ENCODE measurements around the gene NR1H4.
"Not testable (repeated sequence)": the region's sequence is repeated elsewhere in the genome, so short reads cannot be mapped to it uniquely, and the experiment has no call there.

The NR1H4 gene

GRCh38 chr12:100473716-100474150 is at the start of gene NR1H4:
Gene NR1H4, plus strand, starts transcription at chr12:100473866. Its CDS starts 19,458 bp downstream, at chr12:100493324.
- no peak for DNase-seq (ENCODE audit: low read depth in 2 of 3, low spot score in 1 of 3)

- DNase-seq (ENCODE audit: low read depth in 2 of 3, low spot score in 1 of 3) = no peak
Observed at GRCh38 chr12:100426145-100426544, 47.5 kb upstream of the NR1H4 start.

DNA sequence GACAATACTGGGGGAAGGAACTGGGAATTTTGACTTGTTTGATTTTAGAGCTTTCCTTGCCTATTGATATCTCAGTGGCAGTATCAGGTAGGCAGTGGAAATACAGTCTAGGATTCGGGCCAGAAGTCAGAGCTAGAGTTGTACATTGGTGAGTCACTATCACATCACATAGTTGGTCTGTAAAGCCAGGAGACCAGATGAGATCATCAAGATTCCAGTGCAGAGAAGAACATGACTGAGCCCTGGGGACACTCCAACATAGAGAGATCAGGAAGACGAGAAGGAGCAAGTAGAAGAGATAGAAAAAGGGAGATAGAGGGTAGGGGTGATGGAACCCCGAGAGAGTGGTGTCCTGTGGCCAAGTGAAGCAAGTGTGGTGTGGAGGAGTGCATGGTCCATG is 46.6 kb upstream of the NR1H4 start:
- DNase-seq (ENCODE audit: low read depth in 2 of 3, low spot score in 1 of 3) = no peak

GRCh38 chr12:100430251-100430650 is 43.4 kb upstream of the NR1H4 start:
- DNase-seq (ENCODE audit: low read depth in 2 of 3, low spot score in 1 of 3) = not testable (repeated sequence)

- no peak for DNase-seq (ENCODE audit: low read depth in 2 of 3, low spot score in 1 of 3)
Observed at GRCh38 chr12:100433701-100434100, 40.0 kb upstream of the NR1H4 start.

GRCh38 chr12:100434177-100434576 is 39.5 kb upstream of the NR1H4 start:
- DNase-seq (ENCODE audit: low read depth in 2 of 3, low spot score in 1 of 3) = no peak

GRCh38 chr12:100435957-100436356 is 37.7 kb upstream of the NR1H4 start:
- DNase-seq (ENCODE audit: low read depth in 2 of 3, low spot score in 1 of 3) = no peak

GRCh38 chr12:100437038-100437841 is 36.4 kb upstream of the NR1H4 start:
- DNase-seq (ENCODE audit: low read depth in 2 of 3, low spot score in 1 of 3) = no peak

- no peak for DNase-seq (ENCODE audit: low read depth in 2 of 3, low spot score in 1 of 3)
Observed at GRCh38 chr12:100439797-100440196, 33.9 kb upstream of the NR1H4 start.

DNA sequence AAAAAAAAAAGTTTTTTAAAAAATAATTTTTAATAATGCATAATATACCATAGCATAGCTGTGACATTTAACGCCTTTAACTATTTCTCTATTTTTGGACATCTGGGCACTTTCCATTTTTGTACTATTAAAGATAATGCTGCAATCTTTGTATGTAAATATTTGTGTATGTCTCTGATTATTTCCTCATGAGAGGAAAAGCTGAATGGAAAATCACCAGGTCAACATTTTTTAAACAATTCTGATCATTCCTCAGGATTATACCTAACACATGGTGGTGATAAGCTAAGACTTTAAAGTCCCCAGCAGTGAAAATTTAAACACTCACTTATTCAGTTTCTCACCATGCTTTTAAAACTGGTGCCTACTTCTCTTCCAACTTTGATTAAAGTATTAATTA is 31.3 kb upstream of the NR1H4 start:
- DNase-seq (ENCODE audit: low read depth in 2 of 3, low spot score in 1 of 3) = no peak

DNA sequence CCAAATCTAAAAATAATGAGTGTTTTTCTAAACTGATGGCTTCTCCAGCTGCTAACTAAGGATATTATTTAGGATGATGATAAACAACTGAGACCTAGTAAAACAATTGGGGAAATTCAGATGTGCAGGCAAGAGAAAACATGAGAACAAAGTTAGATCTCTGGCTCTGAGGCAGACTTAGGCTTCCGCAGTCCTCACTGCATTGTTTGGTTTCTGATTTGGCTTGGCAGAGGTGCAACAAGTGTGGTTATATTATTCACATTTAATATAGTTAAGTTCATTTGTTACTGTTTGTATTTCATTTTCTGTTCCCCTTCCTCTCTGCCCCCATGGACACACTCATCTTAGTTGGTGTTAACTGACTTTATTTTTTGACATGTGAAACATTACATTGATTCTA is 30.2 kb upstream of the NR1H4 start:
- DNase-seq (ENCODE audit: low read depth in 2 of 3, low spot score in 1 of 3) = no peak

DNA sequence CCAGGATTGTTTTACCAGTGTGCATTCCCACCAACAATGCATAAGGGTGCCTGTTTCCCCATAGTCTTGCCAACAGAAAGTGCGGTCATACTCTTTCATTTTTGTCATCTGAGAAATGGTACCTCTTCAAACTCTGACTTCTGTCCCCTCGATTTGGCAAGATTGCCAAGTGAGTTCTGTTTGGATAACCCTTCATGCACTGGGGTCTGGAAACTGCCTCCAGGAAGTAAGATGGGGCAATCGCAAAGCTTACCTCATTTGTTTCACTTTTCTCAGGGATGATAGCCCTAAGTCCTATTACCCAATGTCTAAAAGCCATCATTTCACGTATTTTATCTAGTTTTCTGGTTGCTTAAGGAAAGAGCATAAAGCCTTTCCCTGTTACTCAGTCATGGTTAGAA is 28.6 kb upstream of the NR1H4 start:
- DNase-seq (ENCODE audit: low read depth in 2 of 3, low spot score in 1 of 3) = no peak

- DNase-seq (ENCODE audit: low read depth in 2 of 3, low spot score in 1 of 3) = no peak
Observed at GRCh38 chr12:100447381-100447780, 26.3 kb upstream of the NR1H4 start.

GRCh38 chr12:100448656-100449055 is 25.0 kb upstream of the NR1H4 start:
- DNase-seq (ENCODE audit: low read depth in 2 of 3, low spot score in 1 of 3) = no peak

DNA sequence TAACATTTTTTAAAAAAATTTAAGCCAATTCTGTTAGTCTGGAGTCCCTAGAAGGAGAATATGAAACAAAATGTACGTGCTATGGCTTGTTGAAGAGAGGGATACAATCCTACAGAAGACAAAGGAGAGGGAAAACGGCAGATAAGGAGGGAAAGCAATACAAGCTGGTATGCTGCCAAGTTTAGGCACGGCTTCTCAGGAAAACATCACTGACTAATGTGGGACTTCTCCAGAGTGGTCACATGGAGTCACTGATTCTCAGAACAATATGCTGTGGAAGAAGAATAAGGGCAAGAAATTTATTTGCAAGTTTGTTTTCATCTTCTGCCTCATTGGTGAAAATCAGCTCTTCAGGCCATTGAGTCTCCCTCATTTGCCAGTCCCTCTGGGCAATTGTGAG is 22.9 kb upstream of the NR1H4 start:
- DNase-seq (ENCODE audit: low read depth in 2 of 3, low spot score in 1 of 3) = no peak

- no peak for DNase-seq (ENCODE audit: low read depth in 2 of 3, low spot score in 1 of 3)
Observed at GRCh38 chr12:100453951-100454350, 19.7 kb upstream of the NR1H4 start.

DNA sequence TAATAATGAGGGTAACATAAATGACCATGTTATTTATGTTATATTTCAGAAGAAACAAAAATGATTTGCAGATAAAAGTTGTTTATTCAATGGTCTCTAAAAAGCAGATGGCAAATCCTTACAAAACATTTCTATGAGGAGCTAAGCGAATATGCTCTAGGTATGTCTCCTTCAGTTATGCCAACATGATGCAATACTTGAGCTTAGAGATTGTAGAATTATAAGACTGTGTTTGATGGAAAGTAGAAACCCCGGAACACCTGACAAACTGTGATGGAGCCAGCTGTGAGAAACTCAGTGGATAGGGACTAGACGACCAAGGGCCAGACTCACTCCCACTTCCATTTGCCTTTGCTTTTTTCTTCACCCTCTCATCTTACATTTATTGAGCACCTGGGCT is 17.8 kb upstream of the NR1H4 start:
- DNase-seq (ENCODE audit: low read depth in 2 of 3, low spot score in 1 of 3) = no peak

DNA sequence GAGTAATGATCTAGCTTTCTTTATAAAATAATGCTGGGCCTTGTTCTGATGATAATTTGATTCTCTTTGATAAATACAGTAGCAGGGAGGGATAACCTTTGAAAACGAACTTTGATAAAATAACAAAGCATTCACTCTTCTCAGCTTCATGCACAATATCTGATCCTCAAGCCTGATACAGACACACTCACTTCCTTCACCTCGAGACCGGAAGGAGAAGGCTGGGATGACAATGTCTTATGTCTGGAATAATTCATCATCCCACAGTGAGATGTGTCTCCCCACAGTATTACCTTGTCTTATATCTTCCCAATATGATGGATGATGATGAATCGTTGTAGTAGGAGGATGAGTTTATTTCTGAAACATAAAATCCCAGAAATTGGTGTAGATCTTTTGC is 15.5 kb upstream of the NR1H4 start:
- DNase-seq (ENCODE audit: low read depth in 2 of 3, low spot score in 1 of 3) = no peak

- DNase-seq (ENCODE audit: low read depth in 2 of 3, low spot score in 1 of 3) = no peak
Observed at GRCh38 chr12:100460702-100461101, 13.0 kb upstream of the NR1H4 start.

DNA sequence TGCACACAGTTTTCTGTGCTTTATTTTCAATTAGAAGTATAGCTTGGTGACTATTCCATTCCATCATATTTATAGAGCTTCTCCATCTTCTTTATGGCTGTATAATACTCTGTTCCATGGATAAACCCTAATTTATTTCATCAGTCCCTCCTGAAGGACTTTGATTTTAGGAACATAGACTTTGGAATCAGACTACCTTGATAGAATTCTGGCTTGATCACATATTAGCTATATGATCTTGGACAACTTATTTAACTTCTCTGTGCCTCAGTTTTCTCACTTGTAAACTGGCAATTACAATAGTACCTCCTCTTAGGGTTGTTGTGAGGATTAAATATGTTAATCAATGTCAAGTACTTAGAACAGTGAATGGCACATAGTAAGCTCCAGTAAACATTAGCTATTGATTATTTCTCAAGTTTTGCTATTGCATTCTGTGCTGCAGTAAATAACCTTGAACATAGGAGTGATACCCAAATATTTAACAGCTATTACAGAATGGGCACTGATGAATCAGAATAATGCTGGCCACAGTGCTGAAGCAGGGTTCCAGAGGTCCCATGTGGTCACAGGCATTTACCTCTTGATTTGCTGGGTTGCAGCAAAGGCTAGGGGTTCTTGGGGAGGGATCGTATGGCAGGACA is 12.2 kb upstream of the NR1H4 start:
- no peak for DNase-seq (ENCODE audit: low read depth in 2 of 3, low spot score in 1 of 3)

- no peak for DNase-seq (ENCODE audit: low read depth in 2 of 3, low spot score in 1 of 3)
Observed at GRCh38 chr12:100463661-100464060, 10.0 kb upstream of the NR1H4 start.

- no peak for DNase-seq (ENCODE audit: low read depth in 2 of 3, low spot score in 1 of 3)
Observed at GRCh38 chr12:100464529-100464928, 9.1 kb upstream of the NR1H4 start.

DNA sequence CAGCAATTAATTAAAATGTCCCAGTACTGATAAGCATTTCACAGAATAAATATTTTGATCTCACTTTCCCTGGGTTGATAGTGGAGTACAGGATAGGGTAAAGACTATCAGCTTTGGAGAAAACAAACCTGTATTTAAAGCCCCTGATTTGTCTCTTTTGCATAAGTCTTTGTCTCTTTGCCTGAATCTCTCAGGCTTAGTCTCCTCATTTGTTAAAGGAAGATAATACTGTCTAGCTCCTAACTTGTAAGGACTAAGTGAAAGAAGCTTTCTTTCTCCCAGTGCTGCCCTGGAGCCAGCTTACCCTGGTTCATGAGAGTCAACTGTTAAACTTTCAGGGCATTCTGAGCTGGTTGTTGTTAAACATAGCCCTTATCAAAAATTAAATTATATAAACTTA is 5.5 kb upstream of the NR1H4 start:
- no peak for DNase-seq (ENCODE audit: low read depth in 2 of 3, low spot score in 1 of 3)
